Suprapubic skin (tissue), 4 donors: ENCODE measurements around the gene CCDC57. TPM values are rescaled to one million over a fixed set of nuclear protein-coding genes. Genes with fewer than 3 reads are reported as not detected.

Experiments used
- DNase-seq, 2 donors: peaks; one replicate each; pipeline ENCODE4 v3.0.0-alpha.2; 2019; ENCODE audit warnings: low spot score in 2 of 2
- H3K27ac ChIP-seq: fragments of 200-600 bp; sonication (generic); one replicate; pipeline ENCODE4 v1.5.1; 2019
- H3K27me3 ChIP-seq: fragments of 200-600 bp; sonication (generic); one replicate; pipeline ENCODE4 v1.5.1; 2019
- H3K36me3 ChIP-seq: fragments of 200-600 bp; sonication (generic); one replicate; pipeline ENCODE4 v1.5.1; 2019
- H3K4me1 ChIP-seq: fragments of 200-600 bp; sonication (generic); one replicate; pipeline ENCODE4 v1.5.1; 2019
- H3K4me3 ChIP-seq: fragments of 200-600 bp; sonication (generic); one replicate; pipeline ENCODE4 v1.5.1; 2019; ENCODE audit warnings: mild to moderate bottlenecking
- H3K9me3 ChIP-seq: fragments of 200-600 bp; sonication (generic); one replicate; pipeline ENCODE4 v1.5.1; 2019
- EP300 ChIP-seq: sonication (generic); formaldehyde crosslinking; IDR thresholded peaks from one replicate; pipeline ENCODE4 v1.6.1; 2017; ENCODE audit warnings: antibody characterized with exemption
- POLR2A ChIP-seq, 2 donors: fragments of 450-650 bp; IDR thresholded peaks; one replicate each; pipeline ENCODE4 v1.6.1; 2017; ENCODE audit warnings: antibody characterized with exemption in 2 of 2, mild to moderate bottlenecking in 2 of 2, moderate library complexity in 2 of 2
- POLR2AphosphoS5 ChIP-seq, 3 donors: sonication (generic); formaldehyde crosslinking; IDR thresholded peaks; one replicate each; pipeline ENCODE4 v1.6.1; 2017; ENCODE audit warnings: antibody characterized with exemption in 3 of 3
- WGBS: methylation state at CpG from one replicate; pipeline ENCODE4 v1.1.5; 2018; 5-methylcytosine and 5-hydroxymethylcytosine counted together
- total RNA-seq, 4 donors: library from RNA; depleted of rRNA; stranded (reverse); fragments of >200 nt; gene quantifications; one replicate each; pipeline ENCODE4 v1.1.0, GENCODE V29; 2016
- TF ChIP-seq, protein P1 (sequence below), 2 donors: fragments of 200-600 bp in 1 of 2; fragments of 450-650 bp in 1 of 2; sonication (generic) in 1 of 2; IDR thresholded peaks; one replicate each; pipeline ENCODE4 v1.5.1; 2016 to 2019; ENCODE audit warnings: antibody characterized with exemption in 2 of 2, mild to moderate bottlenecking in 1 of 2, moderate library complexity in 1 of 2

Gene CCDC57
- total RNA-seq, 4 donors from 2014 or later, result 16.1 to 29.8 (median 20.3) TPM

- WGBS, result 86% methylated on average over 16 of the region's 18 CpGs
- Histone ChIP-seq H3K27ac (no peak overlapping the region), H3K36me3 (peaks cover 18% of the 10 kb centered on the region), H3K27me3 (no peaks in the 10 kb centered on the region), H3K9me3 (no peaks in the 10 kb centered on the region), H3K4me1 (no peaks in the 10 kb centered on the region), H3K4me3 (no peak overlapping the region)
- TF ChIP-seq POLR2AphosphoS5 (IDR thresholded peaks at IDR 0.05), result no peak
- TF ChIP-seq, protein P1, sequence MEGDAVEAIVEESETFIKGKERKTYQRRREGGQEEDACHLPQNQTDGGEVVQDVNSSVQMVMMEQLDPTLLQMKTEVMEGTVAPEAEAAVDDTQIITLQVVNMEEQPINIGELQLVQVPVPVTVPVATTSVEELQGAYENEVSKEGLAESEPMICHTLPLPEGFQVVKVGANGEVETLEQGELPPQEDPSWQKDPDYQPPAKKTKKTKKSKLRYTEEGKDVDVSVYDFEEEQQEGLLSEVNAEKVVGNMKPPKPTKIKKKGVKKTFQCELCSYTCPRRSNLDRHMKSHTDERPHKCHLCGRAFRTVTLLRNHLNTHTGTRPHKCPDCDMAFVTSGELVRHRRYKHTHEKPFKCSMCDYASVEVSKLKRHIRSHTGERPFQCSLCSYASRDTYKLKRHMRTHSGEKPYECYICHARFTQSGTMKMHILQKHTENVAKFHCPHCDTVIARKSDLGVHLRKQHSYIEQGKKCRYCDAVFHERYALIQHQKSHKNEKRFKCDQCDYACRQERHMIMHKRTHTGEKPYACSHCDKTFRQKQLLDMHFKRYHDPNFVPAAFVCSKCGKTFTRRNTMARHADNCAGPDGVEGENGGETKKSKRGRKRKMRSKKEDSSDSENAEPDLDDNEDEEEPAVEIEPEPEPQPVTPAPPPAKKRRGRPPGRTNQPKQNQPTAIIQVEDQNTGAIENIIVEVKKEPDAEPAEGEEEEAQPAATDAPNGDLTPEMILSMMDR (IDR thresholded peaks at IDR 0.05), result no peak
- no peak for TF ChIP-seq POLR2A (IDR thresholded peaks at IDR 0.05)
- no peak for TF ChIP-seq EP300
- no peak for DNase-seq
These were observed 100.3 kb downstream of the CCDC57 start for GRCh38 chr17:82112181-82112913.

DNA sequence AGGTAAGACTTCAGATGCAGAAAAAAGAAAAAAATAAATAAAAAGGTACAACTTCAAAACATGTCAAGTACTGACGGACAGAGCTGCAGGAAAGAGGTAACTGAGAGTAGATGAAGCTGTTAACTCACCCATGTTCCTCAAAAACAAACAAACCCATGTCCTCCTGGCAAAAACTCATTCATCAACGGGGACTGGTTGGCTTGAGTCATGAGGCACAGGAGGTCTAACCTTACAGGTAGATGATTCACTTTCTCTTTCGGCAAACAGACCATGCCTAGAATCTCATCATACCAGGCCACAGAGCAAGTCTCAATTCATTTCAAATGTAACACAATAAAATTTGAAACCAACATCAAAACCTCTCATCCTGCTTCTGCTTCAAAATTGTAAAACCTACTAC is 102.3 kb downstream of the CCDC57 start:
- Histone ChIP-seq H3K27ac (no peak overlapping the region), H3K36me3 (peaks cover 18% of the 10 kb centered on the region), H3K27me3 (no peaks in the 10 kb centered on the region), H3K4me3 (no peak overlapping the region), H3K4me1 (peaks cover 20% of the 10 kb centered on the region), H3K9me3 (no peaks in the 10 kb centered on the region)
- no peak for DNase-seq
- WGBS, result 75% methylated on average over 3 of the region's 3 CpGs
- TF ChIP-seq POLR2A (IDR thresholded peaks at IDR 0.05), result no peak
- no peak for TF ChIP-seq POLR2AphosphoS5 (IDR thresholded peaks at IDR 0.05)
- TF ChIP-seq EP300, result no peak
- TF ChIP-seq, protein P1 (IDR thresholded peaks at IDR 0.05), result no peak

DNA sequence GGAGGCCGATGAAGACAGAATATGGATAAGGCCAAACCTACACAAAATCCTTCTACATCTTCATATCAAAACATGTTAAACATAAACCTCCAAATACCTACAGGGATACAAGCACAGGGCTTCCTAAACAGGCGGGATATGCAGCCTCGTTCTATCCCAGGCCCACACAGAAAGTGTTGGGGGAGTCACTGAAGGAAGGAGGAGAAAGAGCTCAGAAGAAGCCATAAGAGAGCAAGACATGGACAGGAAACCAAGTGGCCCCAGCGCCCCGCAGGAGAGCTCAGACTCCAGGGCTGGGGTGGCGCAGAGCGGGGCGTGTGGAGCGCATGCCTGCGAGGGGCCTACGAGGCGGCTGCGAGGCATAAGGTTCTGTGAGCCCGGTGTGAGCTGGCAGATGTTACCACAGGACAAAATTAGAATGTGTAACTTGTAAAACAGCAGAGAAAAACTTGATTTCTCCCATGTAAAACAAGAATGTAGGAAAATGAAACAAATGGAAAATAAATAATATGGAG is 103.6 kb downstream of the CCDC57 start:
- Histone ChIP-seq H3K4me3 (no peak overlapping the region), H3K27me3 (no peaks in the 10 kb centered on the region), H3K4me1 (peaks cover 33% of the 10 kb centered on the region), H3K36me3 (peaks cover 14% of the 10 kb centered on the region), H3K9me3 (no peaks in the 10 kb centered on the region), H3K27ac (no peak overlapping the region)
- TF ChIP-seq POLR2AphosphoS5 (IDR thresholded peaks at IDR 0.05) (no peak), POLR2A (IDR thresholded peaks at IDR 0.05) (no peak), EP300 (no peak)
- TF ChIP-seq, protein P1 (IDR thresholded peaks at IDR 0.05), result no peak
- 87% methylated on average over 14 of the region's 14 CpGs for WGBS
- DNase-seq, result no peak

GRCh38 chr17:82108496-82108945 is 104.1 kb downstream of the CCDC57 start:
- Histone ChIP-seq H3K9me3 (no peaks in the 10 kb centered on the region), H3K4me1 (peaks cover 38% of the 10 kb centered on the region), H3K27me3 (no peaks in the 10 kb centered on the region), H3K36me3 (peaks cover 11% of the 10 kb centered on the region), H3K27ac (no peak overlapping the region), H3K4me3 (no peak overlapping the region)
- TF ChIP-seq POLR2A (IDR thresholded peaks at IDR 0.05), result no peak
- TF ChIP-seq, protein P1 (IDR thresholded peaks at IDR 0.05), result no peak
- no peak for TF ChIP-seq EP300
- DNase-seq, result no peak
- WGBS, result 88% methylated on average over 19 of the region's 19 CpGs

- TF ChIP-seq EP300, result no peak
- TF ChIP-seq, protein P1 (IDR thresholded peaks at IDR 0.05), result no peak
- no peak for TF ChIP-seq POLR2AphosphoS5 (IDR thresholded peaks at IDR 0.05)
- no peak for TF ChIP-seq POLR2A (IDR thresholded peaks at IDR 0.05)
- no peaks in the 10 kb centered on the region for H3K9me3 ChIP-seq
- WGBS, result 86% methylated on average over 13 of the region's 14 CpGs
- no peak overlapping the region for H3K27ac ChIP-seq
- DNase-seq, result no peak
- H3K36me3 ChIP-seq, result peaks cover 6% of the 10 kb centered on the region
- peaks cover 43% of the 10 kb centered on the region for H3K4me1 ChIP-seq
- H3K4me3 ChIP-seq, result no peak overlapping the region
- H3K27me3 ChIP-seq, result no peaks in the 10 kb centered on the region
These were observed 104.6 kb downstream of the CCDC57 start for GRCh38 chr17:82108038-82108437.
